Activated naive CD4-positive, alpha-beta T cell treated with Interleukin-2 at 50 U/mL for 16 hours (primary cell): ENCODE measurements around the gene EDNRA.

Experiments used
- DNase-seq: peaks from one replicate; pipeline ENCODE4 v3.0.0-alpha.2; 2020

Gene EDNRA

DNA sequence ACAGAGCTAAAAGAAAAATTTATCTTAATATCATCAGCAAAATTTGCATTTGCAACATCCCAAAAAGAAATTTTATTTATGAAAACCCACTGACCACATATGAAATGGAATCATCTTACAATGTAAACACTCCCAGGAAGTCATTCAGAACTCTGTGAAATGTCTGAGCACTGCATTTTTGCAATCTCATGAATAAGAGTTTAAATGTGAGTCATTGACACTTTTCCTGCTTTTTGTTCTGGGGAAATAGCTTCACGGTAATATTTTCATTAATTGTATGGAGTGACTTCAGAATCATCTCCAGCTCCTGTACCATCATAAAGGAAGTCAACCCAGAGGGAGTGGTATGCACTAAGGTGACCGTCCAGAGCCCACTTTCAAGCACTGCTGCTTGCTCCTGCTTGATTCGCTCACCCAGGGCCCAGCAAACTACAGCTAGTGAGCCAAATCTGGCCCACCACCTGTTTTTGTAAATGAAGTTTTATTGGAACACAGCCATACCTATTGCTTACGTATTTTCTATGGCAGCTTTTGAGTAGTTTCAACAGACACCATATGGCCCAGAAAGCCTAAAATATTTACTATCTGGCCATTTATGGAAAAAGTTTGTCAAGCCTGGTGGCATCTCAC, 17.2 kb downstream of the EDNRA start:
- no peak for DNase-seq

DNA sequence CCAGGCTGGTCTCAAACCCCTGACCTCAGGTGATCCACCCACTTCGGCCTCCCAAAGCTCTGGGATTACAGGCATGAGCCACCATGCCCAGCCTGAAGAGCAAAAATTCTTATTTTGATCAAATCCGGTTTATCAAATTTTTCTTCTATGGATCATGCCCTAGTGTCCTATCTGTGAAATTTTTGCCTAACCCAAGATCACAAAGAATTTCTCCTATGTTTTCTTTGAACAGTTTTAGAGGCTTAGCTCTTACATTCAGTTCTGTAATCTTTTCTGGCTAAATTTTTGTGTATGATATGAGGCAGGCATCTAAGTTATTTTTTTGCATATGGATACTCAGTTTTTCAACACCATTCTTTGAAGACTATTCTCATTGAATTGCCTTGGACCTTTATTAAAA, 27.4 kb downstream of the EDNRA start:
- DNase-seq, result no peak

DNA sequence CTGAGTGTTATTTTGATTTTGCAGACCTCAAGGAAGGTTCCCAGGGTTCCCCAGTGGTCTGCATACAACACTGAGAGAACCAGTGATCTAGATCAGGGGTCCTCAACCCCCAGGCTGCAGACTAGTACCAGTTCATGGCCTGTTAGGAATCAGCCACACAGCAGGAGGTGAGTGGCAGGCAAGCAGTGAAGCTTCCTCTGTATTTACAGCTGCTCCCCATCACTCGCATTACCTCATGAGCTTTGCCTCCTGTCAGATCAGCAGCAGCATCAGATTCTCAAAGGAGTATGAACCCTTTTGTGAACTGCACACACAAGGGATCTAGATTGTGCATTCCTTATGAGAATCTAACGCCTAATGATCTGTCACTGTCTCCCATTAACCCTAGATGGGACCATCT, 28.5 kb downstream of the EDNRA start:
- DNase-seq, result no peak

DNA sequence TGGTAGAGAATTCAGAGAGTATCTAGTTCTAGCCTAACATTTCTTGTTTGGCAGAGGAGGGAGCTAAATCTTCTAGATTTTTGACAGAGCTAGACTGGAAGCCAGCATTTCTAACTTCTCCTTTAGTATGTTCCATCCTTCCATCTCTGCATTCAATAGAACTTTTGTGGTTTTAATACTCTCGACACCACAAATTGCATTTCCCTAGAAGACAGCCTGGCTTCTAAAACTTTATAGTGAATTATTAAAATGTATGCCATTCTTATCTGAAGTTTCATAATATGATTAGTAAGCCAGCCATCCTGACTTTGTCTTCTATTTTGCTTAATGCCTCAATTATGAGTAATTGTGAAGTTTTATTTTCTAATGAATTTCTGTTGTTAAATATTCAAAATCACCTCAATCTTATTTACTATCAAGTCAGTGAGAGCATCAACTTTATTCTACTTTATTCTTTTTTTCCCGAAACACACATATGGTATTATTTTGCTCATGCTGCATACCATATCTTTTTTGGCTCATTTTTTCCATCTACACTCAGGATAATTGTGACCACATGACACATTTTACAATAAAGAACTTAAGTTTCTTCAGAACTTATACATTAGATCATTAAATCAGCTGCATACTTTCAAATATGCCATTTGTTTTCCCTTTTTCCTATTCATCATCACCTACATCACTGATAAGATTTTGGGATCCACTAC, 30.2 kb downstream of the EDNRA start:
- no peak for DNase-seq

DNA sequence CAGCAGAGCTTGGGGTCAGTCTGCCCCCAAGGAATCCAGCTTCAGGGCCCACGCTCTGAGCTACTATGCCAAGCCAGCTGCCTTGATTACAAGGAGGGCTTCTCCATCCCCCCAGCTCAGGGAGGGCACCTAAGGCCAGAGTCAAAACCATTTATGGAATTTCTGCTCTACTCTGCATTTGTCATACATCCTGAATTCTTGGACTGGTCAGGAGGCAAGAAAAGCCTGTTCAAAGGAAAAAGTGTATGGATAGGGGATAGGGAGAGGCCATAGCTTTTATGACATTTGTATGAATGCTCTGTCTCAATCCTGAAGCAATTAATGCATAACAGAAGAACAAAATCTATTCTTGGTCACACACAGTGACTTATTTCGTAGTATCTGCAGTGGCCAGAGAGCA, 32.2 kb downstream of the EDNRA start:
- no peak for DNase-seq

DNA sequence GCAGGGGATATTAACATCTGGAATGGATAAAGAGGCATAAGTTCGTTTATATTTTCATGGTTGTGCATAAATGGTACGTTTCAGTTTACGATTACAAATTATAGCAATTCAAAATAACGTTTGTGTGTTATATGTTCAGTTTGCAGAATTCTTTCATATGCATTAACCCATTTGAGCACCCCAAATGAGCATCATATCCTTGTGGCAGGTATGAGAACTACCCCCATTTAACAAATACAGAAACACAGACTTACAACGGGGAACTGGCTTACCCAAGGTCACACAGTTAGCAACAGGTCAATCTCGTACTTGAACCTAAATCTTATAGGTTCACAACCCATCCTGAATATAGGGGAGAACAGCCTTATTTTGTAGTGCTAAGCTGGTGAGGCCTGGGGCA, 33.1 kb downstream of the EDNRA start:
- no peak for DNase-seq

DNA sequence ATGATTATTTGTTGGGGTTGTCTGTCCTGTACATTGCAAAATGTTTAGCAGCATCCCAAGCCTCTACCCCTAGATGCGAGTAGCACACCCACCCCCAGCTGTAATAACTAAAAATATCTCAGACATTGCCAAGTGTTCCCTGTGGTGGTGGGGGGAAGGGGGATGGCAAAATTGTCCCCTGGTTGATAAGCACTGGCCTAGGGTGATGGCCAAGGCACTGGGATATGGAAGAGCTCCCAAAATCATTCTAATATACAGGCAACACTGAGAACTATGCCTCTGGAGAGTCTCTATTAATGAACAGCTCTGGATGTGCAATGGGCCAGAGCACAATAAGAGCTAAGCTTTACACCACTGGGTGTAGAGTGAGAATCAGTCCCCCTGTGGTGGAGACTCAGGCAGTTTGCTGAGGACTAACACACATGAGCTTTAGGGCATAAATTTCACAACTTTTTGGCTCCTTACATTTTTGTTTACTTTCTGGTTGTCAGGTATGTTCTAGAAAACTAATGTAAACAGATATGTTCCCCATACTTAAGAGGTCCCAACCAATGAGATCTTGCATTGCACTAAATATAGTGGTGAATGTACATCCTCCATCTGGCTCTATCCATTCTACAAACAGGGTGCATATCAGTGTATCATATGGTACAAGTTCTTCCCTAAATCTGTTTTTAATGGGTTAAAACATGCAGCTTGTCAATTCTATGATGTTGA, 34.5 kb downstream of the EDNRA start:
- DNase-seq, result no peak

DNA sequence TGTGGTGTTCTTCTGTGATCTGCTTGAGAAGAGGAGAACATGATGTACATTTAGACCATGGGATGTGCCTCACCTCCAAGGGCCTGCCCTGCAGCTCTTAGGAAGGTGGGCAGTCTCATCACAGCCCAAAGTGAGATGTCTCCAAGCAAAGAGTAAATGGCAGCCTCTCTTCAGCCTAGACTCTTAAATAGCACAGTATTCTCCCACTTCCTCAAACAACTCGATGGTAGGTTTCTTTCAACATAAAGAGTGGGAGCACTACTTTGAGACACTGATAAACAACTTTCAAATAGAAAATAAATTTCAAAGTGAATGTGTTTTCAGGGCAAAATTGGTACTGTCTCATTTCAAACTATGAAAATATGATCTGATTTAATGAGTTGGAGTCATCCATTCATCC, 35.2 kb downstream of the EDNRA start:
- no peak for DNase-seq

DNA sequence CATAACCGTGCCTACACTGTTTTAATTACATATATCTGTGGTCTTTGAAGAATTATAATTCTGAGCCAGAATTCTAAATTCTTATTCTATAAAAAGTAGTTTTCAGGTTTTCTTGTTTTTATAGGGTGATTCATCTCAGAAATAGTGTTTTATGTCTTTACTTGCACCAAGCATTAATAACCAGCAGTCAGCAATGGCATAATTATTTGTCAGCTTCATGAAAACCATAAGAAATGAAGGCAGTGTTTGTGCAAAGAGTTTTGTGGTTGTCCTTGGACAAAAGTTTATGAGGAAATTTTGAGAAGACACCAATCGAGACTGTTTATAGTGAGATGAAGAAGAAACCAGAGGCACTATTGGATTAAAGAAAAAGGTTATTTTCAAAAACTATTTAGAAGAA, 37.2 kb downstream of the EDNRA start:
- DNase-seq, result no peak

DNA sequence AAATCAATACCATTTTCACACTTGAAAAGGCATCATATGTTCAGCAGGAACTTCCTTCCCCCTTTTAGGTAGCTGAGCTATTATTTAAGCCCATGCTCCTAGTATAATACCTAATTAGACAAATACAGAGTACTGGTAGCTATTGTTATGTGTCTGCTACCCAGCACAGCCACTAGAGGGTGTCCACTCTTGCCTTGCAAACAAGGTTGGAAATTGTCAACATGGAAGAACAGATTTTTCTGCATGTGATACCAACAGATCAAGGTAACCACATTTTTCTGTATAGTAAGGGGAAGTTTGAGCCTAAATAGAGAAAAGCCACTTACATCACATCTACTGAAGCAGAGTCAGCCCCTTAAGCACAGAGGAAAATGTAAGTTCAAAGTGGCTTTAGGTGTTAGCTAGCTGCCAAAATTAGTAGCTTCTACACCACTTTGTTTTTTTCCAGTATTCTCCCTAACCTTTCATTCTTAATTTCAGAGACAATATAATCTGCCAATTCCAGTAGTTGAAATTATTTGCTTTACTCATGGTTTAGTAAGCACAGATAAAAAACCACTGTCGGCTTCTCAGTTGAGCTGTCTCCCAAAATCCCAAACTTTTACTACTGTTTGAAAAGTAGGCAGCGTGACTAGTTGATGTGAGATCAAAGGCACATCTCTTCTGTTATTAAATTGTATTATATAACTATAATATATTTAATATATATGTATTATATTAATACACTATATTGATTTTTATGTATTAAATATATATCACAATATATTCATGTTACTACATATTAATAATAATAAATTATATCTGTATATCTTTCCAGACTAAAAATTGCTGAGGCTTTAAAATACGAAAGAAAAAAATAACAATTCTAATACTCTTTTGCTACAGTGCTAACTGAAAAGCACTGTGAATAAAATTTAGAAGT, 38.2 kb downstream of the EDNRA start:
- peak; percentile 37 for DNase-seq

DNA sequence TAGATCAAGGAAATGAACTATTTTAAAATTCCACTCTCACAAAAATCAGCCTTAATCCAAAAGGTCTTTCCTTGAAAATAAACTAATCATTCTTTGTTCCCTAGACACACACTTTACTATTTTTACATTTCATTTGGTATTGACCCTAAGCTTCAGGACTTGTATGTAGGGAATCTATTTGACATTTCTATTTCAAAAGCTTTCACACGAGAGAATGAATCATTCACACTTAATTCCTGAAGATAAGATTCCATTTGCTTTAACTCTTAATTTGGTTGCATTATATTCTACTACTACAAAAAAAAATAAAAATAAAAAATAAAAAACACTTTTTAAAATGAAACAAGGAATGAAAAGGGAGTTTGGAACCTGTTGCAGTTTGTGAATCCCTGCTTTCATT, 43.7 kb downstream of the EDNRA start:
- DNase-seq, result no peak

DNA sequence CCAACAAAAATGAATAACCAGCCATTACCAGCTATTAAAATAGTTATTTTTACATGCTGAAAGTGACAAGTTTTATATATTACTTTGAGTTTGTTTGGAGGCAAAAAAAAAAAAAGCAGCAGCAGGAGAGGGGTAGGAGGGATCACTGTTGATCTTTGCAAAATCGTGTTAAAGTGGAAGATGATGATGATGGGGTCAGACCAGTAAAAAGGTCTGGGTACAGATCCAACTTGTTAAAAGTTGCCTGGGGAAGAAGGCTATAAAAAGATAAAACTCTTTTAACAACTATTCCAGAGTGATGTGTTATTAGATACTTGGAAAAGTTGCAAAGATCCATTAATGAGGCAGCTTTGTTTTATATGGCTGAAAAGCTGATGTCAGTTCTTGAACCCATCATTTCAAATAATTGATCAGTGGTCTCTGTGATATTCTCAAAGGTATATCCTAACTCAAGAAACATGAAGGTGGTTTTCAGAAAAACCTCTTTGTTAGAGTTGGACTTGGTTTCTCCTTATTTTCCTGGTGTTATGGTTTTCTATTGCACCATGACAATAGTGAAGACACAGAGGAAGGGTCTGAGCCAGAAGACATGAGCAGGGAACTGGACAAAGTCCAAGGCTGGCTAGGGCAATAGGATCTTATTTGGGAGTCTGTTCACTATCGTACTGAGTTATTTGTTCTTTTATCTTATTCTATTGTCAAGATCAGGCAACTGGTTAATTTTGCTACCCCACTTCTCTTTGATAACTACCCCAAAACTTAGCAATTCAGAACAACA, 44.8 kb downstream of the EDNRA start:
- no peak for DNase-seq

DNA sequence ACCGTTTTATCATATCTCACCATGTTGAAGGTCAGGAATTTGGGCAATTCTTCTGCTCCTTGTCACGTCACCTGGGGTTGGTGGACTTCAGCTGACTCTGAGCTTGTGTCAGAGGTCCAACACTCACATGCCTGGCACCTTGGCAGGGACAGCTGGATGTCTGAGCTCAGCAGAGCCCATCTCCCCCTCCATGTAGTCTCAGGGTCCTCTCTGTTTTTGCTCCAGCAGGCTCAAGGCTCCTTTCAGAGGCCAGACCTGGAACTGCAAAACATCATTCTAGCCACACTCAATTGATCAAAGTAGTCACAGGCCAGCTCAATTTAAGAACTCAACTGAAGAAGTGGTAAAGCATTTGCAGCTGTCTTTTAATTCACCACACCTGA, 45.4 kb downstream of the EDNRA start:
- no peak for DNase-seq

DNA sequence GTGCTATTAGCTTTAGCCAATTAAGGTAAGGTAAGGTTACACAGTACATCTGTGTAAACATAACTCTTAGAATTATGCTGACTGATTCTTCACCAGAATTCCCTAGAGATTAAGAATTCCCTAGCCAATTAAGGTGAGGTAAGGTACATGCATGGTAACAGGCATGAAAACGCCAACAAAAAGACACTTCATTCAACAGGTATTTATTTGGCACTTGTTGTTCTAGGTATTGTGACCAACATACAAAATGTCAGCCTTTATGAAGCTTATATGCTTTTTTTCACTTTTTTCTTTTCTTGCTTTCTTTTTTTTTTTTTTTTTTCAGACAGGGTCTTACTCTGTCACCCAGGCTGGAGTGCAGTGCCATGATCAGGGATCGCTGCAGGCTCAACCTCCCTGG, 47.2 kb downstream of the EDNRA start:
- no peak for DNase-seq

DNA sequence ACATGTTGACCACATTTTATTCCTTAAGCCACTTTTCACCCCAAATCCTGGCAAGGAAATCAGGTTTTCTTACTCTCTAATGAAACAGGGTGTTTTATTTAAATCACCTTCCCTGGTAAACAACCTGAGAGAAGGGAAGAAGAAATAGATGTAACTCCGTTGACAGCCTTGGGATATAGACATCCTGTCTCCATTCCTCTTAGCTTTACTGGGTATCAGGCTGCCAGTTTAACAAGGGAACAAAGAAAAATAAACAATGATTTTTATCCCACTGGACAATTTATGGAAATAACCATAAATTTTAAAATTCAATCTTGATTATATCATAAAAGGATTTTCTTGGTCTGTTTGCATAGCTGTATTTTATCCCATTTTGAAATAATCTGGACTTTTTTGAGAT, 49.2 kb downstream of the EDNRA start:
- no peak for DNase-seq

DNA sequence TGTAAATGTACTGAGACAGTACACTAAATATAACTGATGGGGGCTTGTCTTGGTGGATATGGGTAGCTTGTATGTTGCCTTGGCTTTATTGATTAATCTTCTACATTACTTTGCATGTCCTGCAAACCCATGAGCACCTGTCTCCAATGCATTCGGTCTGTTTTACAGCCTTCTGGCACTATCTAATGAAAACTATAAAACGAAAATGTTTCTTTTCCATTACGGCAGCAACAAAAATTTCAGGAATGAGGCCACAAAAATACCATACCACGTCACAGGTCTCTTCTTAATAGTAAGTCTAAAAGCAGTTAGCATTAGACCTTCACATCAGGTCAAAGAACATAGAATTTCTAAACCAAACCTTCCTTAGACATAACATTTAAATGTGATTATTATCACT, 49.8 kb downstream of the EDNRA start:
- no peak for DNase-seq

DNA sequence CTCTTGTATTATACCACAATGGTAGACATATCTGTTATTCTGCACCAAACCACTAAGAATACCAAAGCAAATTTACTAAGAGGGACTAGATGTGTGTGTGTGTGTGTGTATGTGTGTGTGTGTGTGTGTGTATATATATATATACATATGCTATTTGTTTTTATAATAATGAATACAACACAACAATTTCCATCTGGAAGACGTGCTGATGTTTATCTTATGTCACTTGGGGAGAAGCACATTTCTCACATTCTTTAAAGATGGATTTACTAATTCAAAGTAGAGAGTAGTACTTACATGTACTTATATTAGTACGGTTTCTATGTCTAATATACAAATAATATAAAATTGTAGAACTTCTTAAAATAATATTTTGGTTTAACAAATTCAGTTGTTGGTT, 52.0 kb downstream of the EDNRA start:
- DNase-seq, result no peak

DNA sequence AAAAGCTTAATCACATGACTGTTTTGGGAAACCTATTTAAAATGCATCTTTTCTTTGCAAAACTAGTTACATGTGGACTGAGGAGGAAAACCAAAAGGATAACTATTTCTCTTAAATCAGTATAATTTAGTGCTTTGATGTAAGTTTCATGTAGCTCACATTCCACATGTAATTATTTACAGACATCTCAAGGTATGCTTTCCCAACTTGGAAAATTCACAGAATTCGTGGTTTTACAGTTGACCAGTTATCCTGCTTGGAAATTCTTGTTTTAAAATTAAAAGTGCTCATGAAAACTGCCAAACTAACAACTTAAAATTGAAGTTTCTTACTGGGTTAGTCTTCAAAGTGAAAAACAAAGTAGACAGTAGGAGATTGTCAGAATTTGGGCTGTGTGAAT, 52.4 kb downstream of the EDNRA start:
- DNase-seq, result no peak

DNA sequence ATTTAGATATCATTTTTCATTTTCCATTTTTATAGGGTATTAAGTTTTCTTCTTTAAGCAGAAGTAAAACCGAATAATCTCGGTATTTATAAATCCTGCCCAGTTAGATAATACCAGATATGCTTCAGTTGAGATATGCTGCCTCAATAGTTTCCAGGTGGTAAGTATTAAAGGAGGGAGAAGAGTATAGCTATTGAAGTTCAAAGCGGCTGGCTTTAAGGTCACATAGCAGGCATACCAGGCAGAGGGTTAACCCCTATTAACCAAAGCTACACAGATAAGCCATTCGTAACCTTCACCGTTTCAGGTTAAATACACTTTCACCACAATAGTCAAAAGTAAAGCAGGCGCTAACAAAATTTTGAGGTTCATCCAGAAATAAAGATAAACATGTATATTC, 54.2 kb downstream of the EDNRA start:
- DNase-seq, result no peak

DNA sequence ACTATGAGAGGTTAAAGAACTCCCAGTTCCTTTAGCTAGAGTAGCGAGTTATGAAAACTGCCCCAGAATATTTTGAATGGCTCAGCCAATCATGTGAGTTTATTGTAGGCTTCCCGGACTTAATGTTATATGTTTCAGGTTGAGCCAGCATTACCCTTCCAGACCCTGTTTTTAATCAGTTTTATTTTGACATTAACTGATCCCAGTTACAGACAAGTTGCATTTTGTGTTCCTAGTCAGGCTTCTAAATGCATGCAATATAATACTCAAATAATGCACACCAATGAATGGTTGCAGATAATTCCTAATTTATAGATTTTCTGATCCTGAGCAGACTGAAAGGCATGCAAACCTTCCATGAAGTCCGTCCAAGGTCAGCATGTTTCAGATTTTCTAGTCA, 57.8 kb downstream of the EDNRA start:
- DNase-seq, result no peak

DNA sequence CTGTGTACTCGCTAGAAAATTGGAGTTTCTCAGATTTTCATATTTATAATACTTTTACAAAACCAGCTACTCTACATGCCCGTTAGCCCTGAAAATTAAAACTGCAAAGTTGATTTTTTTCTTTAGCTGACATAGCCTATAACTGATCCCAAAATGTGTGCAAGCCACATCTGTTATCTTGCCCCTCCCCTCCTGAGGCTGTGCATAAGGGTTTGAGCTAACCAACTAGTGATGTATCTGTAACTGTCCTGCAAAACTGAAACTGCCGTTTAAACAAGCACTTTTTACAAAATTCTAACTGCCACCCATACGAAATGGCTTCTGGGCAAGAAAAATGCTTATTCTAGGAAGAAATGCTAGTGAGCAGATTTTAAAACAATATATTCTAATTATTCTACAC, 59.1 kb downstream of the EDNRA start:
- no peak for DNase-seq

DNA sequence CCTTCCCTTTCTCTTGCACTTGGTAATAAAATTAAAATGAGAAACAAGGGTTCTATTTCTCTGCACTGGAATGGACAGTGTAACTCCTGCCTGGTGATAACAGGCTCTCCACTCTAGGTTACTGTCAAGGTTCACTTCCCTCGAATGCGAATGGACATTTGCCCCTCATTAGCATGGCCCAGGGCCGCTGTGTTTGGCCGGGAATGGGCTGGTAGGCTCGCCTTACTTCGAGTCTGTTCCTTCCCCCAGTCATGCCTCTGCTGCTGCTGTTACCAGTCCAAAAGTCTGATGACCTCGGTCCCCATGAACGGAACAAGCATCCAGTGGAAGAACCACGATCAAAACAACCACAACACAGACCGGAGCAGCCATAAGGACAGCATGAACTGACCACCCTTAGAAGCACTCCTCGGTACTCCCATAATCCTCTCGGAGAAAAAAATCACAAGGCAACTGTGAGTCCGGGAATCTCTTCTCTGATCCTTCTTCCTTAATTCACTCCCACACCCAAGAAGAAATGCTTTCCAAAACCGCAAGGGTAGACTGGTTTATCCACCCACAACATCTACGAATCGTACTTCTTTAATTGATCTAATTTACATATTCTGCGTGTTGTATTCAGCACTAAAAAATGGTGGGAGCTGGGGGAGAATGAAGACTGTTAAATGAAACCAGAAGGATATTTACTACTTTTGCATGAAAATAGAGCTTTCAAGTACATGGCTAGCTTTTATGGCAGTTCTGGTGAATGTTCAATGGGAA, 61.5 kb downstream of the EDNRA start:
- no peak for DNase-seq
